HCT116 (cell line): Measurements from ENCODE around the gene GRM8. TPM values are rescaled to one million over a fixed set of nuclear protein-coding genes. Genes with fewer than 3 reads are reported as not detected.

ENCODE experiments used
- ATAC-seq: fragments of 200-7000 bp; cut with Tn5 transposase; 2 replicates; pipeline ENCODE4 v1.9.1; 2020; ENCODE audit warnings: mild to moderate bottlenecking, moderate library complexity
- BruUV-seq: library from RNA; stranded (reverse); fragments of 400-500 nt; replicated peaks from 2 replicates; lab custom pipeline; 2021; lab: Mats Ljungman, UMichigan
- CTCF ChIA-PET: fragments of 300-600 bp; sonication (Branson Sonifier 250); formaldehyde crosslinking; loops from one replicate; lab custom pipeline; 2021; ENCODE audit warnings: antibody characterized with exemption; lab: Charles Lee
- POLR2A ChIA-PET: fragments of 300-600, 350-600 bp; sonication (Branson Sonifier 250); formaldehyde crosslinking; loops from one replicate; lab custom pipeline; 2021; ENCODE audit warnings: antibody characterized with exemption; lab: Charles Lee
- RAD21 ChIA-PET, 2 experiments: fragments of 300-600 bp; sonication (Branson Sonifier 250); formaldehyde crosslinking; loops; one replicate each; lab custom pipeline; 2023; ENCODE audit warnings: low total read pairs in 2 of 2; ENCODE audit not compliant: uncharacterized antibody in 2 of 2, unreplicated experiment in 2 of 2, low non-redundant PET in 1 of 2; lab: Charles Lee
- DNase-seq: peaks from one replicate; pipeline ENCODE4 v3.0.0-alpha.2; 2010; ENCODE audit warnings: low read depth, low spot score
- H2AFZ ChIP-seq: fragments of 200-600 bp; shearing (Covaris generic), sonication (generic); 2 replicates; pipeline ENCODE4 v1.6.1; 2017; ENCODE audit warnings: low read depth, mixed run types, mixed read lengths, antibody characterized with exemption, low read length; ENCODE audit not compliant: poor library complexity, severe bottlenecking
- H3K27ac ChIP-seq: 2 replicates; pipeline ENCODE4 v1.5.1; 2012; ENCODE audit warnings: low read depth, low read length
- H3K27me3 ChIP-seq: fragments of 200-600 bp; sonication (generic); 2 replicates; pipeline ENCODE4 v1.6.1; 2016; ENCODE audit warnings: mixed run types, low read length, mixed read lengths; ENCODE audit not compliant: insufficient read depth
- H3K36me3 ChIP-seq, 2 experiments: fragments of 200-500 bp in 1 of 2; fragments of 200-600 bp in 1 of 2; sonication (Bioruptor generic) in 1 of 2; sonication (generic) in 1 of 2; 2 replicates each; pipeline versions ENCODE4 v1.5.1 to v1.6.1; 2014 to 2016; ENCODE audit warnings: low read length in 2 of 2, inconsistent platforms in 1 of 2, mixed read lengths in 1 of 2, mixed run types in 1 of 2; ENCODE audit not compliant: insufficient read depth in 2 of 2, control insufficient read depth in 1 of 2
- H3K4me1 ChIP-seq, 2 experiments: fragments of 200-600 bp in 1 of 2; sonication (generic) in 1 of 2; 2 replicates each; pipeline versions ENCODE4 v1.5.1 to v1.6.1; 2012 to 2017; ENCODE audit warnings: low read length in 2 of 2, inconsistent platforms in 1 of 2, mild to moderate bottlenecking in 1 of 2, mixed read lengths in 1 of 2, mixed run types in 1 of 2, moderate library complexity in 1 of 2; ENCODE audit not compliant: insufficient read depth in 2 of 2, control insufficient read depth in 1 of 2
- H3K4me2 ChIP-seq: fragments of 200-600 bp; sonication (generic); 2 replicates; pipeline ENCODE4 v1.6.1; 2017; ENCODE audit warnings: mixed run types, low read length, mixed read lengths
- H3K4me3 ChIP-seq, 2 experiments: fragments of 200-600 bp in 1 of 2; sonication (generic) in 1 of 2; replicated peaks in 1 of 2; 2 replicates each; pipeline ENCODE4 v1.5.1; 2011 to 2016; ENCODE audit warnings: low read length in 2 of 2, control low read depth in 1 of 2, low read depth in 1 of 2, mild to moderate bottlenecking in 1 of 2, mixed read lengths in 1 of 2, mixed run types in 1 of 2
- H3K79me2 ChIP-seq: fragments of 200-600 bp; sonication (generic); 2 replicates; pipeline ENCODE4 v1.6.1; 2017; ENCODE audit warnings: mild to moderate bottlenecking, mixed run types, low read length, moderate library complexity, mixed read lengths; ENCODE audit not compliant: insufficient read depth
- H3K9ac ChIP-seq: fragments of 200-600 bp; sonication (generic); 2 replicates; pipeline ENCODE4 v1.6.1; 2016; ENCODE audit warnings: low read length, mixed read lengths
- H3K9me2 ChIP-seq: fragments of 200-600 bp; sonication (generic), shearing (Covaris generic); 2 replicates; pipeline ENCODE4 v1.6.1; 2017; ENCODE audit warnings: mixed run types, mild to moderate bottlenecking, moderate library complexity; ENCODE audit not compliant: insufficient read depth
- H3K9me3 ChIP-seq, 2 experiments: fragments of 200-500 bp in 1 of 2; fragments of 200-600 bp in 1 of 2; sonication (Bioruptor generic) in 1 of 2; sonication (generic) in 1 of 2; 2 replicates each; pipeline ENCODE4 v1.6.1; 2014 to 2017; ENCODE audit warnings: low read length in 2 of 2, mixed read lengths in 2 of 2, inconsistent platforms in 1 of 2, low read depth in 1 of 2, mild to moderate bottlenecking in 1 of 2, mixed run types in 1 of 2, moderate library complexity in 1 of 2; ENCODE audit not compliant: control insufficient read depth in 1 of 2, insufficient read depth in 1 of 2
- H4K20me1 ChIP-seq: fragments of 200-600 bp; sonication (generic), shearing (Covaris generic); 2 replicates; pipeline ENCODE4 v1.6.1; 2017; ENCODE audit warnings: mixed run types, mild to moderate bottlenecking, moderate library complexity; ENCODE audit not compliant: insufficient read depth
- CEBPB ChIP-seq: IDR thresholded peaks from 2 replicates; pipeline ENCODE4 v1.6.1; 2012; ENCODE audit warnings: low read depth
- EGR1 ChIP-seq: IDR thresholded peaks from 2 replicates; pipeline ENCODE4 v1.6.1; 2012; ENCODE audit warnings: low read depth
- EZH2phosphoT487 ChIP-seq: fragments of 200-600 bp; IDR thresholded peaks from 2 replicates; pipeline ENCODE4 v1.6.1; 2018; ENCODE audit warnings: antibody characterized with exemption, borderline replicate concordance
- JUND ChIP-seq: IDR thresholded peaks from 2 replicates; pipeline ENCODE4 v1.6.1; 2012
- POLR2AphosphoS5 ChIP-seq: IDR thresholded peaks from 2 replicates; pipeline ENCODE4 v1.6.1; 2011; ENCODE audit warnings: mild to moderate bottlenecking, low read depth, low read length, moderate library complexity
- SIN3A ChIP-seq: IDR thresholded peaks from 2 replicates; pipeline ENCODE4 v1.6.1; 2012; ENCODE audit warnings: low read depth
- SRF ChIP-seq: IDR thresholded peaks from 2 replicates; pipeline ENCODE4 v1.6.1; 2012; ENCODE audit warnings: low read depth
- TCF7L2 ChIP-seq: IDR thresholded peaks from 2 replicates; pipeline ENCODE4 v1.7.0; 2011; ENCODE audit warnings: borderline replicate concordance, inconsistent platforms; ENCODE audit not compliant: insufficient read depth, insufficient read length; ENCODE audit errors: extremely low read depth
- YY1 ChIP-seq: IDR thresholded peaks from 2 replicates; pipeline ENCODE4 v1.6.1; 2011; ENCODE audit warnings: low read length, low read depth, moderate library complexity, mild to moderate bottlenecking; ENCODE audit not compliant: insufficient replicate concordance; ENCODE audit errors: extremely low read depth
- ZFX ChIP-seq: fragments of 450-650 bp; IDR thresholded peaks from 2 replicates; pipeline ENCODE4 v1.6.1; 2017
- ZNF274 ChIP-seq: fragments of 200-500 bp; sonication (Bioruptor generic); IDR thresholded peaks from 2 replicates; pipeline ENCODE4 v1.6.1; 2014; ENCODE audit warnings: mild to moderate bottlenecking, low read depth, low read length, inconsistent platforms
- intact Hi-C: fragments of 100-400 bp; cut with micrococcal nuclease; formaldehyde crosslinking; loops from 2 replicates; pipeline ENCODE4 v1.10.0; 2022
- total RNA-seq: library from RNA; stranded (reverse); gene quantifications from one replicate; pipeline ENCODE4 v1.2.1, GENCODE V29; 2021; ENCODE audit not compliant: unreplicated experiment
- TF ChIP-seq, protein P1 (sequence below): IDR thresholded peaks from 2 replicates; pipeline ENCODE4 v1.6.1; 2012; ENCODE audit warnings: low read depth

Gene GRM8
- total RNA-seq, 1 experiment from 2014 or later: 0.05 TPM

DNA sequence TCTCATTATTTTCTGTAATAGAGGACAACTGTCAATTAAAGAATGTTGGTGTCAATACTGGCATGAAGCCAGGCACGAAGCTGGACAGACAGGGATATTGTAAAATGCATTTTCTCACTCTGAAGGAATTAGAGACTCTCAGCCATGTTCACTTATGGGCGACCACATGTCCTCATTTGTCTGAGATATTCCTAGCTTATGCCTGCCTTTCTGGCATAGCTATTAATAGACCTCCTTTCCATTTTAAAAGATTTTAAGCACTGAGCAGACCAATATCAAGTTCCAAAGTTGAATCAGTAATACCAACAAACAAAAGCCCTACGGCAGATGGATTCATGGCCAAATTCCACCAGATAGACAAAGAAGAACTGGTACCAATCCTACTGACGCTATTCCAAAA is 589.9 kb downstream of the GRM8 start:
- RAD21 ChIA-PET: no interaction called here
- Histone ChIP-seq H3K79me2 (no peaks in the 10 kb centered on the region), H3K9ac (no peak overlapping the region)
- TF ChIP-seq EGR1: no peak
- TF ChIP-seq JUND: no peak
- TF ChIP-seq, protein P1, sequence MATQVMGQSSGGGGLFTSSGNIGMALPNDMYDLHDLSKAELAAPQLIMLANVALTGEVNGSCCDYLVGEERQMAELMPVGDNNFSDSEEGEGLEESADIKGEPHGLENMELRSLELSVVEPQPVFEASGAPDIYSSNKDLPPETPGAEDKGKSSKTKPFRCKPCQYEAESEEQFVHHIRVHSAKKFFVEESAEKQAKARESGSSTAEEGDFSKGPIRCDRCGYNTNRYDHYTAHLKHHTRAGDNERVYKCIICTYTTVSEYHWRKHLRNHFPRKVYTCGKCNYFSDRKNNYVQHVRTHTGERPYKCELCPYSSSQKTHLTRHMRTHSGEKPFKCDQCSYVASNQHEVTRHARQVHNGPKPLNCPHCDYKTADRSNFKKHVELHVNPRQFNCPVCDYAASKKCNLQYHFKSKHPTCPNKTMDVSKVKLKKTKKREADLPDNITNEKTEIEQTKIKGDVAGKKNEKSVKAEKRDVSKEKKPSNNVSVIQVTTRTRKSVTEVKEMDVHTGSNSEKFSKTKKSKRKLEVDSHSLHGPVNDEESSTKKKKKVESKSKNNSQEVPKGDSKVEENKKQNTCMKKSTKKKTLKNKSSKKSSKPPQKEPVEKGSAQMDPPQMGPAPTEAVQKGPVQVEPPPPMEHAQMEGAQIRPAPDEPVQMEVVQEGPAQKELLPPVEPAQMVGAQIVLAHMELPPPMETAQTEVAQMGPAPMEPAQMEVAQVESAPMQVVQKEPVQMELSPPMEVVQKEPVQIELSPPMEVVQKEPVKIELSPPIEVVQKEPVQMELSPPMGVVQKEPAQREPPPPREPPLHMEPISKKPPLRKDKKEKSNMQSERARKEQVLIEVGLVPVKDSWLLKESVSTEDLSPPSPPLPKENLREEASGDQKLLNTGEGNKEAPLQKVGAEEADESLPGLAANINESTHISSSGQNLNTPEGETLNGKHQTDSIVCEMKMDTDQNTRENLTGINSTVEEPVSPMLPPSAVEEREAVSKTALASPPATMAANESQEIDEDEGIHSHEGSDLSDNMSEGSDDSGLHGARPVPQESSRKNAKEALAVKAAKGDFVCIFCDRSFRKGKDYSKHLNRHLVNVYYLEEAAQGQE: no peak
- TF ChIP-seq ZFX: no peak
- no peak for TF ChIP-seq YY1
- no peak for TF ChIP-seq ZNF274
- no peak for TF ChIP-seq TCF7L2
- TF ChIP-seq SIN3A: no peak
- TF ChIP-seq EZH2phosphoT487: no peak
- no peak for TF ChIP-seq CEBPB
- no peak for TF ChIP-seq POLR2AphosphoS5
- TF ChIP-seq SRF: no peak
- TF ChIP-seq, all 23 proteins: peak for 0
- H2AFZ ChIP-seq: no peak overlapping the region
- no peaks in the 10 kb centered on the region for H3K9me3 ChIP-seq
- H3K36me3 ChIP-seq: no peaks in the 10 kb centered on the region
- H3K9me2 ChIP-seq: no peaks in the 10 kb centered on the region
- CTCF ChIA-PET: no interaction called here
- no peak overlapping the region for H3K4me2 ChIP-seq
- no peaks in the 10 kb centered on the region for H3K27me3 ChIP-seq
- intact Hi-C loops: no loop called here
- BruUV-seq: no TSS peak
- H3K4me1 ChIP-seq: no peaks in the 10 kb centered on the region
- DNase-seq: no peak
- POLR2A ChIA-PET: no interaction called here
- no peak for ATAC-seq
- H3K4me3 ChIP-seq: no peak overlapping the region
- no peak overlapping the region for H3K27ac ChIP-seq
- H4K20me1 ChIP-seq: no peaks in the 10 kb centered on the region
